A549 (cell line): ENCODE measurements around the gene TUNAR. TPM values are rescaled to one million over a fixed set of nuclear protein-coding genes. Genes with fewer than 3 reads are reported as not detected.
"Not testable (repeated sequence)": the region's sequence is repeated elsewhere in the genome, so short reads cannot be mapped to it uniquely, and the experiment has no call there.

Experiments
- ATAC-seq, 2 experiments: fragments of 200-7000 bp in 1 of 2; fragments of >200 bp in 1 of 2; cut with Nextera tagmentation in 1 of 2; cut with Tn5 transposase in 1 of 2; 3 replicates each; pipeline versions ENCODE4 v1.8.0 to v1.9.1; 2018 to 2020; ENCODE audit warnings: mild to moderate bottlenecking in 1 of 2, moderate library complexity in 1 of 2
- CTCF ChIA-PET: fragments of 300-600 bp; sonication (Branson Sonifier 250); formaldehyde crosslinking; extraction: SDS; loops from one replicate; lab custom pipeline; 2021; ENCODE audit warnings: antibody characterized with exemption, inconsistent platforms; lab: Yijun Ruan, JAX
- POLR2A ChIA-PET: fragments of 350-600 bp; formaldehyde crosslinking; extraction: SDS; loops from one replicate; lab custom pipeline; 2021; ENCODE audit warnings: antibody characterized with exemption, inconsistent platforms; lab: Yijun Ruan, JAX
- DNase-seq, 2 experiments: peaks; one replicate each; pipeline versions ENCODE4 v3.0.0 to v3.0.0-alpha.2; 2011 to 2016; ENCODE audit warnings: low read depth in 1 of 2, low spot score in 1 of 2
- FAIRE-seq: peaks from 2 replicates; lab custom pipeline; 2011; peaks lifted over from hg19 to GRCh38; lab: Jason Lieb, UNC
- H3K27ac ChIP-seq, 2 experiments: fragments of >200 bp; sonication (Bioruptor Twin); formaldehyde crosslinking; 3 replicates each; pipeline ENCODE4 v1.5.1; 2016 to 2017
- H3K4me1 ChIP-seq: fragments of >200 bp; sonication (Bioruptor Twin); formaldehyde crosslinking; 3 replicates; pipeline ENCODE4 v1.6.1; 2016
- H3K4me2 ChIP-seq: fragments of >200 bp; sonication (Bioruptor Twin); formaldehyde crosslinking; 3 replicates; pipeline ENCODE4 v1.6.1; 2016
- H3K4me3 ChIP-seq: fragments of >200 bp; sonication (Bioruptor Twin); formaldehyde crosslinking; 3 replicates; pipeline ENCODE4 v1.5.1; 2016
- H3K9me3 ChIP-seq: fragments of >200 bp; sonication (Bioruptor Twin); formaldehyde crosslinking; 3 replicates; pipeline ENCODE4 v1.6.1; 2016
- BHLHE40 ChIP-seq: IDR thresholded peaks from 2 replicates; pipeline ENCODE4 v1.6.1; 2012; ENCODE audit warnings: low read depth, low read length, inconsistent platforms
- CBX2 ChIP-seq: fragments of 200-600 bp; sonication (generic); IDR thresholded peaks from 2 replicates; pipeline ENCODE4 v1.6.1; 2016; ENCODE audit warnings: low read depth, mild to moderate bottlenecking, borderline replicate concordance
- CBX8 ChIP-seq: fragments of 200-600 bp; sonication (generic); IDR thresholded peaks from 2 replicates; pipeline ENCODE4 v1.6.1; 2016
- EHF ChIP-seq: fragments of 250-450 bp; sonication (Bioruptor Pico); IDR thresholded peaks from 2 replicates; pipeline ENCODE4 v1.5.0; 2020; ENCODE audit warnings: mild to moderate bottlenecking
- EHMT2 ChIP-seq: fragments of 200-600 bp; sonication (generic); IDR thresholded peaks from 2 replicates; pipeline ENCODE4 v1.6.1; 2016; ENCODE audit warnings: antibody characterized with exemption, low read depth, mild to moderate bottlenecking, moderate library complexity
- EP300 ChIP-seq, 2 experiments: fragments of >200 bp; sonication (Bioruptor Twin); formaldehyde crosslinking; IDR thresholded peaks; 2 replicates in 1 of 2; 3 replicates in 1 of 2; pipeline ENCODE4 v1.6.1; 2016 to 2017
- ESRRA ChIP-seq: fragments of 150-350 bp; IDR thresholded peaks from 2 replicates; pipeline ENCODE4 v1.6.1; 2014; ENCODE audit warnings: mild to moderate bottlenecking, low read length, borderline replicate concordance
- FOXS1 ChIP-seq: fragments of 250-450 bp; sonication (Bioruptor Pico); IDR thresholded peaks from 2 replicates; pipeline ENCODE4 v1.5.0; 2020; ENCODE audit warnings: mild to moderate bottlenecking, moderate library complexity
- HOXA7 ChIP-seq: fragments of 250-450 bp; sonication (Bioruptor Pico); IDR thresholded peaks from 2 replicates; pipeline ENCODE4 v1.5.0; 2020; ENCODE audit warnings: mild to moderate bottlenecking, moderate library complexity
- JUN ChIP-seq, 2 experiments: fragments of >200 bp; sonication (Bioruptor Twin); formaldehyde crosslinking; IDR thresholded peaks; 2 replicates in 1 of 2; 3 replicates in 1 of 2; pipeline ENCODE4 v1.6.1; 2016 to 2017
- MAX ChIP-seq: IDR thresholded peaks from 2 replicates; pipeline ENCODE4 v1.6.1; 2012
- NR3C1 ChIP-seq: fragments of >200 bp; sonication (Bioruptor Twin); formaldehyde crosslinking; IDR thresholded peaks from 3 replicates; pipeline ENCODE4 v1.6.1; 2017
- PBX3 ChIP-seq: IDR thresholded peaks from 2 replicates; pipeline ENCODE4 v1.6.1; 2012
- RFX5 ChIP-seq: fragments of 450-650 bp; IDR thresholded peaks from 2 replicates; pipeline ENCODE4 v1.7.1; 2014; ENCODE audit warnings: antibody characterized with exemption, mild to moderate bottlenecking, moderate library complexity
- TFCP2L1 ChIP-seq: fragments of 250-450 bp; sonication (Bioruptor Pico); IDR thresholded peaks from 2 replicates; pipeline ENCODE4 v1.5.0; 2021; ENCODE audit warnings: mild to moderate bottlenecking
- ZFP36 ChIP-seq: fragments of 450-650 bp; IDR thresholded peaks from 2 replicates; pipeline ENCODE4 v1.6.1; 2014; ENCODE audit warnings: borderline replicate concordance; ENCODE audit not compliant: partially characterized antibody
- WGBS: methylation state at CpG from one replicate; pipeline ENCODE4 v1.1.6; 2017; ENCODE audit errors: missing lambda C conversion rate; 5-methylcytosine and 5-hydroxymethylcytosine counted together
- polyA plus RNA-seq, 4 experiments: library from polyadenylated mRNA; depleted of rRNA in 3 of 4; stranded (reverse); fragments of >200 nt; fragmentation: RNase III in 1 of 4; extraction: RNeasy Plus Mini Kit Qiagen cat#74134 plus additional on column Dnase treatment in 1 of 4; gene quantifications; 2 replicates in 3 of 4; 3 replicates in 1 of 4; pipeline ENCODE4 v1.2.3, GENCODE V29; 2011 to 2017

Gene TUNAR
- polyA plus RNA-seq, 2 of the 4 experiments (the other 2 are of a cell fraction): not detected

GRCh38 chr14:95964901-95965300, 88.3 kb downstream of the TUNAR start:
- FAIRE-seq (no peak), ATAC-seq (no peak), DNase-seq (no peak)
- Histone ChIP-seq H3K27ac (no peak overlapping the region), H3K4me3 (no peak overlapping the region), H3K4me1 (no peaks in the 10 kb centered on the region), H3K4me2 (no peak overlapping the region), H3K9me3 (peaks cover 7% of the 10 kb centered on the region; the same call in 2 of the 3 replicates)
- CTCF ChIA-PET: interaction anchor here (1.5 kb wide), 1 partner anchor 311 kb away, joined by 4 read pairs; no protein-coding TSS in a partner anchor
- WGBS: 39% methylated on average over 2 of the region's 2 CpGs
- POLR2A ChIA-PET: no interaction called here
- TF ChIP-seq JUN (IDR thresholded peaks at IDR 0.05): no peak
- no peak for TF ChIP-seq HOXA7 (CRISPR knock-in tag)
- no peak for TF ChIP-seq NR3C1
- TF ChIP-seq FOXS1 (CRISPR knock-in tag): no peak
- no peak for TF ChIP-seq EP300 (IDR thresholded peaks at IDR 0.05)
- TF ChIP-seq RFX5: no peak
- TF ChIP-seq ZFP36: no peak
- TF ChIP-seq MAX: no peak
- no peak for TF ChIP-seq CBX2
- TF ChIP-seq ESRRA: no peak
- TF ChIP-seq BHLHE40: no peak
- TF ChIP-seq EHMT2: no peak
- TF ChIP-seq PBX3: no peak
- TF ChIP-seq TFCP2L1: no peak
- TF ChIP-seq CBX8: no peak
- TF ChIP-seq EHF (CRISPR knock-in tag): no peak

- H3K9me3 ChIP-seq, H3K4me2 ChIP-seq, H3K27ac ChIP-seq, DNase-seq, ATAC-seq, POLR2A ChIA-PET, H3K4me3 ChIP-seq, FAIRE-seq, H3K4me1 ChIP-seq: not testable (repeated sequence)
- 8% methylated on average over 4 of the region's 4 CpGs for WGBS
- CTCF ChIA-PET: interaction anchor here (1.0 kb wide), 1 partner anchor 26 kb away, joined by 3 read pairs; no protein-coding TSS in a partner anchor
Measured at GRCh38 chr14:95968048-95968447, 91.4 kb downstream of the TUNAR start.

Other genes with a start within 250 kb of the TUNAR start
- not detected in 2 replicates for gene TCL1B, start 190.4 kb upstream of the TUNAR start, polyA plus RNA-seq (2011; rRNA removed)
- not detected in 3 replicates for gene TCL1B, start 190.4 kb upstream of the TUNAR start, polyA plus RNA-seq (2017; fragmentation: RNase III; extraction: RNeasy Plus Mini Kit Qiagen cat#74134 plus additional on column Dnase treatment)
- gene TCL1A, start 162.7 kb upstream of the TUNAR start, polyA plus RNA-seq (2011; rRNA removed): not detected in 2 replicates
- gene TCL1A, start 162.7 kb upstream of the TUNAR start, polyA plus RNA-seq (2017; fragmentation: RNase III; extraction: RNeasy Plus Mini Kit Qiagen cat#74134 plus additional on column Dnase treatment): not detected in 3 replicates
- 4.6 and 5.4 TPM in 2 replicates for gene C14orf132, start 162.5 kb downstream of the TUNAR start, polyA plus RNA-seq (2011; rRNA removed)
- gene C14orf132, start 162.5 kb downstream of the TUNAR start, polyA plus RNA-seq (2017; fragmentation: RNase III; extraction: RNeasy Plus Mini Kit Qiagen cat#74134 plus additional on column Dnase treatment): 5.7 to 11.7 TPM (median 8.5 TPM) in 3 replicates